SK-MEL-5 (cell line): ENCODE measurements around the gene SPRY2. TPM values are rescaled to one million over a fixed set of nuclear protein-coding genes. Genes with fewer than 3 reads are reported as not detected.

Source experiments
- DNase-seq: peaks from one replicate; pipeline ENCODE4 v3.0.0-alpha.2; 2016; ENCODE audit warnings: low read depth, low spot score
- in situ Hi-C: cut with HindIII; loops from 2 replicates; pipeline ENCODE4 v1.10.0; 2016; ENCODE audit warnings: low sequenced_read_pairs, high pct_unique_total_duplicates, low pct_unique_long_range_greater_than_20kb
- total RNA-seq: library from RNA; depleted of rRNA; stranded (reverse); fragments of >200 nt; shearing (Covaris generic); gene quantifications from 2 replicates; pipeline ENCODE4 v1.2.3, GENCODE V29; 2014

SPRY2 gene
- total RNA-seq, 1 experiment from 2014 or later = 90.2 TPM

DNA sequence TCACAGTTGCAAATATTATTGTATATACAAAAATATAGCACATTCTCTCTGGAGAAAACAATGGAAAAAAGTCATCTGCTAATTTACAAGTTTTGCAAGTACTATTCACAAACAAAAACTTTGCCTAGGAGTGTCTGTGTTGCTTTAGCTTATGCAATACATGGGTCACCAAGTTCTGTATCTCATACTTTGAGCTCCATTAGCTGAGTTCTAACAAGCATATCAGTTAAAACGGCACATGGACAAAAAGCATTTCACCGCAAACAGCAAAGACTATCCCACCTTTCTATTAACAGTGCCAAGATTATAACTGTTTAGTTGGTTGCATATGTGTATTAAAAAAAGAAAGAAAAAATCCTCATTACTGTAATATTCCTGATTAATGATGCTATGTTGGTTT is 4.6 kb downstream of the SPRY2 start:
- in situ Hi-C loops = no loop called here
- DNase-seq = peak; percentile 66

DNA sequence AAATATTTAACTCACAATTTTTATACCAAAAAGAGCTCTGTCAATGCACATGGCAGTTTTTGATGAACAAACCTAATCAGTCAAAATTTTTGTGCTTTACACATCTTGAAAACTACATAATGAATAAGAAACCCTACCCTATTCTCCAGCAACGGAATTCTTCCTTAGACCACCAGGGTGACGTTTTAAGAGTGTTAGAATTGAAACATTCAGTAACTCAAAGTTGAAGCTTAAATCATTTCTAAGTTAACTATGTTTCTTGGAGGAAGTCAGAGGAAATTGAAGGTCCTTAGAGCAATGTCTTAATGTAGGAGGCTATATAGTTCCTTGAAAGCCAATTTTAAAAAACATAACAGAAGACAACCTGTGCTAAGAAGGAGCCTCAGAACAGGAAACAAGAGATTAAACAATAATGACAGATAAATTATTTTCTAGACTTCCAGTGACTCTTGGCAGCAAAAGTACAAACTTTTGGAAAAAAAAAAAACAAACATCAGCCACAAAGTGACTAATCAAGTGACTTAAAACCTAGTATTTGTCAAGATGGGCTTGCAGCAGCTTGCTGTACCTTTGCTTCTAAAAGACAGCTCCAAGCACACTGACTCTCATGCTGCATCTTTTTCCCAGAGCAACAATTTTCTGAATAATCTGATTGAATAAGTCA is 6.2 kb downstream of the SPRY2 start:
- no peak for DNase-seq
- in situ Hi-C loops = no loop called here

DNA sequence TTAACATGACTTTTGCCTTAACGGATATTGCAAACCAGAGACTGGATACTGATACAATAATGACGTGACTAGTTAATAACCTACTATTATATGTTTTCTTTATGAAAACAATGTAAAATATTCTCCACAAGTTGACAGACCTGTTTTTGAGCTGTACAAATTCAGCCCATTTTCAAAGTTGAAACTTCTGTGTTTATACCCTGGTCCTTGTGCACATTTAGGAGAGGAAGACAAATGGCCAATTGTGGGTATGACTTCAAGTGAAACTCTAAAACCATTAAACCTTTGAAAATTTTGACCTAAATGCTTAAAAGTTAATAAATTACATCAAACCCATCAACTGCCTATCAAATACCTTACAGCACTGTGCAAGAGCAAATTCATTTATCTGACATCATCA is 8.9 kb downstream of the SPRY2 start:
- no peak for DNase-seq
- in situ Hi-C loops = no loop called here

DNA sequence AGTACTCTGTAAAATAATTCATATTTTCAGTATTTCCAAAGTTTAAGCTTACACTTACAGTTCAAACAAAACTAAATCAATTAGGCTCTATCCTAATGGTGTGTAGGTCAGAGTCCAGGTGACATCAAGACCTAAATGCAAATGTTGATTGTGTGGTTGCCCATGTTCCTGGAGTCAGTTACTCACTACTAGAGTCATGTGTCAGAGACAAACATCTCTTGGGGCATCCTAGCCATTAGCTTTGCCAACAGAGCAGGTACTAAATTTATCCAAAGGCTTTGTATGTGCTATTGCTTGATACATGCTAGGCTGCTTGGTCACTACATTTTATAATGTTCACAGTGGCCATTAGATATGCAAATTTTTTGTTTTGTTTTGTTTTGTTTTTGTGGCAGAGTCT is 11.7 kb downstream of the SPRY2 start:
- no peak for DNase-seq
- in situ Hi-C loops = no loop called here

DNA sequence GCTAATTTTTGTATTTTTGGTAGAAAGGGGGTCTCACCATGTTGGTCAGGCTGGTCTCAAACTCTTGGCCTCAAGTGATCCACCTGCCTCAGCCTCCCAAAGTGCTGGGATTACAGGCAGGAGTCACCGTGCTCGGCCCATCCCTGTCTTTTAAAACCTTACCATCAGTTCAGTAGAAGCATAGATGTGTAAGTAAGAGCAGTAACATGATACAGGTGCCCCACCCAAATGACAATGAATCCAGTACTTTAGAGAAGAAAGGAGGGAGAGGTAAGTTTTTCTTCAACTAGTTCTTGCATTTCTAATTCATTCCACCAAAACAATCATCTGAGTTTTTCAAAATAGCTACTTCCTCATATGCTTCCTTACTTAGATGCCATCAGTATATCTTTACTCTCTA is 21.9 kb downstream of the SPRY2 start:
- in situ Hi-C loops = no loop called here
- DNase-seq = no peak

DNA sequence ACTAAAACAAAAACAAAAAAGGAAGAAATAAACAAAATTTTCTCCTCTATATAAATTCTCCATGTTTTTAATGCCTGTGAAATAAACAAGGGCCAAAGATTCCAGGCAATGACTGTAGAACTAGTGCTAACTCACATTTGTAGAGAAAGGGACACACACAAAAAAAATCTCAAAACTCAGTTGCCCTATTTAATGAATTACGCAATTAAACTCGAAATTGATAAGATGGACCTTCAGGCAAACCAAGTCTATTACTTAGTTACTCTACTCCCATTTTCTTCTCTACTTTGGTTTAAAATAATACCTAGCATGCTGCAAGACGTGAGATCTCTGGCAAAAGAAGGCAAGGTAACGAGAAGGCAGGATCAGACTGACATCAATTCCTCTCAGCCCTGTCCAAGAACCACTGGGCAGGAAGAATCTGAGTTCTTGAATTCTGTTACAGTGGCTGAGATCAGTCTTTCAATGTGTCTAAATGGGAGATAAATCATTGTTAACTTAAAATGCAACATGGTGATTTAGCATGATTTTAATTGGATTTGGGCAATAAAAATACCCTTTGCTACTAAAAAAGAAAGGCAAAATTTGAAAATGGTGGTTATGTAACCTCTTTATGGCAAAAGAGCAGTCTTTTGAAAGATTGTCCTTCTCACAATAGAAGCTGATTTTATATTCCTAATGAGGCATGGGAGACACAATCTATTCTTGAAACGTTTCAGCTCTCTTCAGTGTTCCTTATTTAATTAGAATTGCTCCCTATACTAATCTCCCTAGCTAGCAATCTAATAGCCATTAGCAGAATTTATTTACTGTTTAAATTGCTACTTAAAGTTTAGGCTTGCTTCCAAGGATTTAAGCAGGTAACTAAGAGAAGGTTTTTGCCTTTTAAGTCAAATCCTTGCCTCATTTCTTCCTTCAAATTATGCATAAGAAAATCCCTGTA is 25.9 kb downstream of the SPRY2 start:
- no peak for DNase-seq
- in situ Hi-C loops = no loop called here

DNA sequence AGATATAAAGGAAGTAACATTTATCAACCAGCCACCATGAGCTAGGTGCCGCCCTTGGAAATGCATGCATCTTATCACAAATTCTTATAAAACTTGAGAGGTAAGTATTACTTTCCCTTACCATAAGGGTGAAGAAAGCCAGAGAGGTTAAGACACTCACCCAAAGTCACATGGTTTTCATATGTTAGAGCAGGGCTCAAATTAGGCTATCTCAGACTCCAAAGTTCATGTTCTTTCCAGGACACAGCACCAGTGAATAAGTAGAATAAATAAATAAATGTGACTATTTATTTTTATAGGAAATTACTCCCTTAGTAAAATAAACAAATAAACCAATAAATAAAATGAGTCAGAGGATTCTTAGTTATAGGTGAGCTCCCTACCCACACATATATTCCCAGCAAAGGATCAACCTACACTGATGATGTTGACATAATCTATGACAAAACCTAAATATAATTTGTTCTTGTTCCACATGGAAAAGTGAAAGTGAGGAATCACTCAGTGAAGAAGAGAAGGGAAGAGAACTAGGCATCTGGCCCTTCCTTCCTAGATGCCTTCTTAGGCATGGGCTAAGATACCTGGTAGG is 27.2 kb downstream of the SPRY2 start:
- in situ Hi-C loops = no loop called here

DNA sequence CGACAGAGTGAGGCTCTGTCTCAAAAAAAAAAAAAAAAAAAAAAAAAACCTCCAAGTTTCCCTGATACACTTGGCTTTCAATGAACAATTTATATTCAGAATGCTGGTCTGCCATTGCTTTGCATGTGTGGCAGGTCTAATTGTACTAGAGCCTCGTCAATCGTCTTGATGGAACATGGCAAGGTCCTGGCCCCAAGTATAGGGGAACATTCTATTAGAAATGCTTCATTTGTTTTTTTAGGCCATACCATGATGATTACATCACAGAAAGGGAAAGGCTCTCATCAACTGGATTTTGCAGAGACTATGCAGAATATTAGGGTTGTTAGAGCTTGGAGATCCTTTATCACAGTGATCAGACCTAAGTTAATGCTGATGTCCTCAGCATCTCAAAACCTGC is 28.0 kb downstream of the SPRY2 start:
- in situ Hi-C loops = no loop called here
- no peak for DNase-seq

More for the DNA sequence above, 27.2 kb downstream of the SPRY2 start:
- DNase-seq = no peak

DNA sequence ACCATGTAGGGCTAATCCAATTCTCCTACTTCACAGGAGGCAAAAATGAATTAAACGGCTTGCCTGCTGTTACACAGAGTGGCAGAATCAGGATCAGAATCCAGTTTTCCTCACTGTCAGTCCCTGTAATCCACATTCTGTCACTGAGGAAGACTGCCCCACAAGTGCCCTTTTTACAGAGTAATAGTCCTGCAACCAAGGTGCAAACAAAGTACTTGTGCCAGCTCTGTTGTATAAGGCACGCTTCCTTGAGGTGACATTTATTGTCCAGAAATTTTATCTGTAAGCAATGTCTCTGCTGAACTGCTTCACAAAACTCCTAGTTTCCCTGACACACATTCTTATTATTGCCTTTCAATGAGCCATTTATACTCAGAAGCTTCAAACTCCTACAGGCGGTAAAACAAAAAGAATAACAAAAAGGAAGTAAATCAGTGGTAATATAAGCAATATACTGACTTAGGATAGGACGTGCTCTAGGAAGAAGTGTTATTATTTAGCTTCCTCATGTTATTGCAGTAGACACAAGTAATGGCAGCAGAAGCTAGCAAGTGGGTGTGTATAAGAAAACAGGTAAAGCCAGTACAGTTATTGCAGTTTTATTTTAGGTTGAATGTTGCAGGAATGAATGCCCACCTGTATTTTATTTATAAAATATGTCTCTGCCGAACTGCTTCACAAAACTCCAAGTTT is 28.8 kb downstream of the SPRY2 start:
- no peak for DNase-seq
- in situ Hi-C loops = no loop called here

DNA sequence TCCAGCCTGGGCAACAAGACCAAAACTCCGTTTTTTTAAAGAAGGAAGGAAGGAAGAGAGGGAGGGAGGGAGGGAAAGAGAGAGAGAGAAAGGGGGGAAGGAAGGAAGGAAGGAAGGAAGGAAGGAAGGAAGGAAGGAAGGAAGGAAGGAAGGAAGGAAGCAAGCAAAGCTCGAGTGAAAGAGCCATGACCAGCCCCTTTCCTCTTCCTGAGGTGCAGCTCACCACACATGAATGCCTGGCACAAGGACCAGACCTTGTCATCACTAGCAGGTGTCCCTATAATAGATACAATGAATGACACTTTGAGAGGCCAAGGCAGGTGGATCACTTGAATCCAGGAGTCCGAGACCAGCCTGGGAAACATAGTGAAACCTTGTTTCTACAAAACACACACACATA is 31.0 kb downstream of the SPRY2 start:
- DNase-seq = no peak
- in situ Hi-C loops = no loop called here

DNA sequence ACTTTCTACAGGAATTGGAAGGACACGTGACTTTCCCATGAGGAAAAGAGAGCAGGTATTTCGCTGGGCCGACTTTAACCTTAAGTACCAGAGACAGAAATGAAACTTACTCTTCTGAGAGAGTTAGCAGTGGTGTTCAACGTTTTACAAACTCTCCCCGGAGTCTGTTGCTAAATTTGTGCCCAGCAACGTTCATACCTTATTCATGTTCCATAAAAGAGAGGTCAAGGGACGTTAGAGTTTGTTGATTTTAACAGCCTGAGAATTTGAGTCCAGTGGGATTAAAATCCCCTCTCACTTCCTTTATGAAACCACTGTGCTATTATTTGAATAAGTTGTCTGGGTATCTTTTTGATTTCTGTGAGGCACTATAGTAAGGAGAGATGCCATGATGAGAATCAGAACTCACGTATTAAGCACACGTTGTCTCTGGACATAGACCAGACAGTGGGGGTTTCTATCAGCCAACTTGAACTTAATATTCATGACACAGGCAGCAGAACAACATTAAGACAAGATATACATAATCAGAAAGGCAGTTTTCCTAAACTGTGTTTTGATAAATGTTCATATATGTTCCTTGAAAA is 33.4 kb downstream of the SPRY2 start:
- in situ Hi-C loops = no loop called here
- peak; percentile 11 for DNase-seq

DNA sequence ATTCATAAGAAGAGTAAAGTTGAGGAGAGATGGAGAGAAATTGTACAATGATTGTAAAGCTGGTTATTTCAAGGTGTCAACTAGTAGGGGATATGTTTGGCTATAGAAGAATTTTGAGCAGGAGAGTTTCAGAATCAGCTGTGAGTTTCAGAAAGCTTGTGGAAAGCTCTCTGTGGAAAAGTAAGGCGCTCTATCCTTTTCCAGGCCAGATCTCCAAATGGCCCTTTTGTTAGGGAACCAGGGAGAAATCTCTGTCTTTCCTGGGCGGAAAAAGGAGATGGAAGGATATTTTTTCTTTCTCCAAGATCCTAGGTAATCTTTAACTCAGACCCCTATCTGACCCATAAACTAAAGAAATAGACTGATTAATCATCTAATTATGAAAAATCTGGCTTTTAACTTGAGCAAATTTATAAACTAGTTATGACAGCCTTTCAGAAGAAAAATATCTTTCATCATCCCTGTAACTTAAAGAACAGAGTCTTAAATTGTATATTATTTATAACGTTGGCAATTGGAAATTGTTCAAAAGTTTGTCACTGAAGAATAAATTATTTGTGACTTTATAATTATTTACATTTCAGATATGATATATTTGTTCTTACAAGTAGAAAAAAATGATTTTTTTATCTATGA is 34.5 kb downstream of the SPRY2 start:
- in situ Hi-C loops = no loop called here
- DNase-seq = no peak

DNA sequence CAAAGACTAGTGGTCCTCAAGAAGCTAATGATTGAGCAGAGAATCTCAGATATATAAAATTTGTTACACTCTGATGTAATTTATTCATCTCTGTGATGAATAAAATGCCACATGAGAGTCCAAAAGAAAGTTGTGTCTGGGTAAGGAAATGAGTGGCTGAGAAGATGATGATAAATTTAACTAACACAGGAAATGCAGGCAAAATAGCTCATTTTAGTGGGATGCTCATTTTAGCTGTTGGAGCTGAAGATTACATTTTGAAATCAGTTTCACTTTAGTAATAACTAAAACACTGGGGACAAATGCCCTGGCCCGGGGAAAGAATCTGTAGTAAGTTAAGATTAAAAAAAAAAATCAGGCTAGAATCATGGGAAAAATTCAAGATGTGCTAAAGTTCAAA is 35.2 kb downstream of the SPRY2 start:
- in situ Hi-C loops = no loop called here
- DNase-seq = no peak

DNA sequence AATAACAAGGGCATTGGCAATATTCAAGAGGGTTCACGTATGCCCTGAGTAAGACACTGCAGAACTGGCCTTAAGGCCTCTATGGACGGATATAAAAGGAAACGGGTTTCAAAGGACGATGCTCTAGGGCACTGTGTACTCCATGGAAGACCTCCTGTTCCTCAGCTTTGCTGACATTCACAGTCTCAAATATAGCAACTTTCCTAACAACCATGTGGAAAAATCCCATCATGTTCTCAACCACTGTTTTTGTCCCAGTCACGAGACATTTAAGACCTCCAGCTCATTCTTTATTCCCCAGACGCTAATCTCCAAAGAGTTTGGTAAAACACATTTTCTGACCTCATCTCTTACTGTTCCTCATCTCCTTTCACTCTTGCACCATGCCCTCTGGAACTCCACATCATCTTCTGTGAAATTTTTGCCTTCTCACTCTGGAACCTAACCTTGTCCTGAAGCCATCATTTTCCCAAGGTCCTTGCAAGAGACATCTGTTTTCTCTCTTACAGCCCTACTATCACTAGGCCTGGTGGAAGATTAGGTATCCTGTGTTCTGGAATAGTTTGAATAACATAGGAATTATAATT is 37.6 kb downstream of the SPRY2 start:
- no peak for DNase-seq
- in situ Hi-C loops = no loop called here

DNA sequence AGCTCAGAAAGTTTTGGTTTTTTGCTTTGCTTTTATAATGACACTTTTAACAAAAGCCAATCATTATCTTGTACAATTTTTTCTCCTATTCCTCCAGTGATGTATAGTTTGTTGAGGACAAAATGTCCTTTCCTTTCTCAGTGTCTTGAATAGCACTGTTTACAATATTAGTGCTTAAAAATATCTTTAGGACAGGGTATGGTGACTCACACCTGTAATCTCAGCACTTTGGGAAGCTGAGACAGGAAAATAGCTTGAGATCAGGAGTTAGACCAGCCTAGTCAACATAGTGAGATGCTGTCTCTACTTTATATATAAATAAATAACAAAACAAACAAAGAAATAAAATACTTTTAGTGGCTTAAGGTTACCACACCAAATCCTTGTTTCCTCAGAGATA is 41.9 kb downstream of the SPRY2 start:
- in situ Hi-C loops = no loop called here
- DNase-seq = no peak

DNA sequence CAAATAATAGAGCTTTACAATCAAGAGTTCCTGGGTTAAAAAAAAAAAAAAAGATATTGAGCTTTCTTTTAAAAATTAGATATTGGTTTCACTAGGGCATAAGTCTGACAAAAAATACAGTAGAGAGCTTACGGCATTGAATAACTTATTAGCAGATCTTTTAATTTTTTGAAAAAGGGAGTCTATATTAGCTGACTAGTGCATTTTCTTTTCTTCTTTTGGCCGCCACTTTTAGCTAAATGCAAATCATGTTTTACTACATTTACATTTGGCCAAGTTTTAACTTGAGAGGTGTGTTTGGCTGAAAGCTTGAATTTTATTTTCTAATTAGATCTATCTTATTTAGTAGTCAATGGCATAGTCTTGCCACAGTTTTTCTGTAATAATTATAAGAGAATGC is 43.4 kb downstream of the SPRY2 start:
- no peak for DNase-seq
- in situ Hi-C loops = no loop called here

DNA sequence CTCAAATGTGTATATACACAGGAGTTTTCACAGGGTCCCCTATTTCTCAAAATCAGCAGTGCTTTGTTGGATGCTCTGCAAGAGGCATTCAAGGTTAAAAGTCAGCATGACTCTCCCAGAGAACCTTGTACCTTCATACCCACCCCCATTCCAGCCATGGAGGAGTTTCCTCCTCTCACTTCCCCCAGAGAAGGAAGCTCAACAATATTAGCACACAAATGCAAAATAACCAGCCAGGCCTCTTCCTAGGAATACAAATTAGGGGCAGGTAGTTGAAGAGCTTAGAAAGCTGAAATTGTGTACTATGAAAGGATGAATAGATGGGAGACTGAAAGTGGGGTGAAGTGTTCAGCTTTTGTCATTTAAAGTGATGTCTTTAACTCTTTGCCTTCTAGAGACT is 43.8 kb downstream of the SPRY2 start:
- no peak for DNase-seq

More for the DNA sequence above, 43.8 kb downstream of the SPRY2 start:
- in situ Hi-C loops = no loop called here
